HCT116 (cell line): ENCODE data around the gene LRRC32.

Experiments used
- ATF3 ChIP-seq: IDR thresholded peaks from 2 replicates; pipeline ENCODE4 v1.6.1; 2012
- CTCF ChIP-seq, 3 experiments: fragments of 200-600 bp in 1 of 3; sonication (generic) in 1 of 3; IDR thresholded peaks in 2 of 3; conservative IDR thresholded peaks in 1 of 3; 2 replicates each; pipeline ENCODE4 v1.5.1; 2012 to 2017; ENCODE audit warnings: low read depth in 2 of 3, low read length in 2 of 3, antibody characterized with exemption in 1 of 3, borderline replicate concordance in 1 of 3, control low read depth in 1 of 3, mild to moderate bottlenecking in 1 of 3, mixed read lengths in 1 of 3, mixed run types in 1 of 3, moderate library complexity in 1 of 3; ENCODE audit not compliant: insufficient read depth in 1 of 3
- EZH2 ChIP-seq: fragments of 200-600 bp; sonication (generic); IDR thresholded peaks from 2 replicates; pipeline ENCODE4 v1.6.1; 2017; ENCODE audit warnings: antibody characterized with exemption, mixed run types
- EZH2phosphoT487 ChIP-seq: fragments of 200-600 bp; IDR thresholded peaks from 2 replicates; pipeline ENCODE4 v1.6.1; 2018; ENCODE audit warnings: antibody characterized with exemption, borderline replicate concordance
- JUND ChIP-seq: IDR thresholded peaks from 2 replicates; pipeline ENCODE4 v1.6.1; 2012
- MAX ChIP-seq: IDR thresholded peaks from 2 replicates; pipeline ENCODE4 v1.6.1; 2012
- POLR2A ChIP-seq: IDR thresholded peaks from 2 replicates; pipeline ENCODE4 v1.7.0; 2011; ENCODE audit warnings: borderline replicate concordance; ENCODE audit not compliant: insufficient read depth, insufficient read length; ENCODE audit errors: extremely low read depth
- POLR2AphosphoS5 ChIP-seq: IDR thresholded peaks from 2 replicates; pipeline ENCODE4 v1.6.1; 2011; ENCODE audit warnings: mild to moderate bottlenecking, low read depth, low read length, moderate library complexity
- RAD21 ChIP-seq: IDR thresholded peaks from 2 replicates; pipeline ENCODE4 v1.6.1; 2012; ENCODE audit warnings: low read depth, mild to moderate bottlenecking
- ZBTB33 ChIP-seq: IDR thresholded peaks from 2 replicates; pipeline ENCODE4 v1.6.1; 2011; ENCODE audit warnings: mild to moderate bottlenecking, low read length, moderate library complexity; ENCODE audit not compliant: insufficient replicate concordance; ENCODE audit errors: extremely low read depth
- ZFX ChIP-seq: fragments of 450-650 bp; IDR thresholded peaks from 2 replicates; pipeline ENCODE4 v1.6.1; 2017

GRCh38 chr11:76719686-76720085 is 49.1 kb upstream of the LRRC32 start:
- no peak for TF ChIP-seq RAD21
- TF ChIP-seq CTCF (IDR thresholded peaks at IDR 0.05 in 2 of 3, conservative IDR thresholded peaks at IDR 0.05 in 1 of 3; ENCODE audit: borderline replicate concordance in 1 of 3, insufficient read depth in 1 of 3, low read depth in 2 of 3, low read length in 2 of 3): no peak
- no peak for TF ChIP-seq ZBTB33
- TF ChIP-seq EZH2phosphoT487: no peak
- no peak for TF ChIP-seq ATF3
- no peak for TF ChIP-seq MAX
- TF ChIP-seq POLR2AphosphoS5: no peak
- no peak for TF ChIP-seq ZFX
- no peak for TF ChIP-seq POLR2A
- no peak for TF ChIP-seq EZH2
- no peak for TF ChIP-seq JUND
